BE2C (cell line): ENCODE measurements around the gene PSG11.

Source experiments
- DNase-seq: peaks from one replicate; pipeline ENCODE4 v3.0.0-alpha.2; 2020
- H3K27me3 ChIP-seq: fragments of 250-450 bp; sonication (Bioruptor Pico); 2 replicates; pipeline ENCODE4 v1.5.1; 2020; ENCODE audit warnings: mild to moderate bottlenecking
- H3K36me3 ChIP-seq: fragments of 250-450 bp; sonication (Bioruptor Pico); 2 replicates; pipeline ENCODE4 v1.5.1; 2020; ENCODE audit warnings: mild to moderate bottlenecking
- H3K4me1 ChIP-seq: fragments of 250-450 bp; sonication (Bioruptor Pico); 2 replicates; pipeline ENCODE4 v1.5.1; 2020
- H3K4me3 ChIP-seq: 2 replicates; pipeline ENCODE4 v1.5.1; 2011; ENCODE audit warnings: low read depth, low read length
- H3K9me3 ChIP-seq: fragments of 250-450 bp; sonication (Bioruptor Pico); 2 replicates; pipeline ENCODE4 v1.5.1; 2020
- CTCF ChIP-seq: IDR thresholded peaks from 2 replicates; pipeline ENCODE4 v1.5.1; 2012; ENCODE audit warnings: mild to moderate bottlenecking, low read depth, low read length

The PSG11 gene

GRCh38 chr19:42965176-42965575 lies 61.1 kb downstream of the PSG11 start:
- no peak for DNase-seq
- no peaks in the 10 kb centered on the region for H3K9me3 ChIP-seq
- no peak for TF ChIP-seq CTCF
- no peak overlapping the region for H3K4me3 ChIP-seq
- H3K36me3 ChIP-seq: no peaks in the 10 kb centered on the region
- no peaks in the 10 kb centered on the region for H3K4me1 ChIP-seq
- H3K27me3 ChIP-seq: no peaks in the 10 kb centered on the region

- Histone ChIP-seq H3K36me3 (no peaks in the 10 kb centered on the region), H3K27me3 (no peaks in the 10 kb centered on the region), H3K4me1 (no peaks in the 10 kb centered on the region), H3K4me3 (no peak overlapping the region), H3K9me3 (no peaks in the 10 kb centered on the region)
- no peak for DNase-seq
- no peak for TF ChIP-seq CTCF
These were observed 65.2 kb downstream of the PSG11 start for GRCh38 chr19:42961119-42961518.
